ENCODE measurements around the gene DMAC1. TPM values are rescaled to one million over a fixed set of nuclear protein-coding genes. Genes with fewer than 3 reads are reported as not detected.

DMAC1 gene
- total RNA-seq, 2 experiments from 2014 or later, result 9.5 to 9.9 TPM

- ATAC-seq (ENCODE audit: poor library complexity) (no peak), DNase-seq (no peak)
- no peaks in the 10 kb centered on the region for H3K9me3 ChIP-seq (ENCODE audit: control insufficient read depth in 1 of 2, insufficient read depth in 1 of 2, low read length in 2 of 2)
- Mint-ChIP-seq H3K4me1 (ENCODE audit: low read depth) (no peaks in the 10 kb centered on the region), H3K27ac (no peak overlapping the region), H3K4me3 (no peak overlapping the region), H3K36me3 (ENCODE audit: low read depth) (no peaks in the 10 kb centered on the region), H3K27me3 (no peaks in the 10 kb centered on the region), H3K9me3 (no peaks in the 10 kb centered on the region)
- H3K4me1 ChIP-seq (ENCODE audit: insufficient read depth, low read length), result no peaks in the 10 kb centered on the region
- no peak overlapping the region for H3K4me3 ChIP-seq (ENCODE audit: low read length)
- intact Hi-C loops (cut with DNase I, micrococcal nuclease), result no loop called here
- POLR2A ChIA-PET, result no interaction called here
- no peaks in the 10 kb centered on the region for H3K36me3 ChIP-seq (ENCODE audit: insufficient read depth, low read length)
- no peak for TF ChIP-seq CTCF (IDR thresholded peaks at IDR 0.05)
- H3K27ac ChIP-seq (ENCODE audit: low read depth in 1 of 2, low read length in 2 of 2), result no peak overlapping the region
- H3K27me3 ChIP-seq (ENCODE audit: control insufficient read depth in 1 of 2, insufficient read depth in 2 of 2, low read length in 2 of 2), result no peaks in the 10 kb centered on the region
- CTCF ChIA-PET, result no interaction called here
Measured at GRCh38 chr9:7777771-7778170, 21.8 kb downstream of the DMAC1 start.

DNA sequence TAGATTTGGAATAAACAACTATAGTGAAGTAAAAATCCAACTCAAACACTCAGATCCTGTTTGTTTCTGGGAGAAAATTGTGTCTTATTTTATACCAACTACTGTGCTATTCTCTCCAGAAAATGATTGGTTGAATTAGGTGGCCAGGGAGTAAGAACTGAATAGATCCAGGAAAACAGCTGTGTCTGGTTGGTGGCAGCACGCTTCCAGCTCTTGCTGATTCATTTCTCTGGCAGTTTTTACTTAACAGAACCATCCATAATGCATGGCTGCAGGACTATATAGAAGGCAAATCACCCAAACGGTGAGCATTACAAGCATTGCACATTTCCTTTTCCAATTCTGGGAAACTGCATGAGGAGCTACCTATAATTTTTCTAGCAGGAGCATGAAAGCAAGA, 29.5 kb downstream of the DMAC1 start:
- no peaks in the 10 kb centered on the region for H3K4me1 ChIP-seq (ENCODE audit: insufficient read depth, low read length)
- no peak for DNase-seq
- no peak overlapping the region for H3K27ac ChIP-seq (ENCODE audit: low read depth in 1 of 2, low read length in 2 of 2)
- H3K27me3 ChIP-seq (ENCODE audit: control insufficient read depth in 1 of 2, insufficient read depth in 2 of 2, low read length in 2 of 2), result no peaks in the 10 kb centered on the region
- Mint-ChIP-seq H3K9me3 (peaks cover 4% of the 10 kb centered on the region), H3K27me3 (peaks cover 4% of the 10 kb centered on the region), H3K4me3 (no peak overlapping the region), H3K36me3 (ENCODE audit: low read depth) (no peaks in the 10 kb centered on the region), H3K27ac (no peak overlapping the region), H3K4me1 (ENCODE audit: low read depth) (no peaks in the 10 kb centered on the region)
- CTCF ChIA-PET, result interaction anchor here (0.9 kb wide), 1 partner anchor 17 kb away, joined by 3 read pairs; no protein-coding TSS in a partner anchor
- no peaks in the 10 kb centered on the region for H3K36me3 ChIP-seq (ENCODE audit: insufficient read depth, low read length)
- ATAC-seq (ENCODE audit: poor library complexity), result no peak
- POLR2A ChIA-PET, result no interaction called here
- H3K4me3 ChIP-seq (ENCODE audit: low read length), result no peak overlapping the region
- H3K9me3 ChIP-seq (ENCODE audit: control insufficient read depth in 1 of 2, insufficient read depth in 1 of 2, low read length in 2 of 2), result no peaks in the 10 kb centered on the region
- no peak for TF ChIP-seq CTCF (IDR thresholded peaks at IDR 0.05)
- intact Hi-C loops (cut with DNase I, micrococcal nuclease), result no loop called here

GRCh38 chr9:7762600-7762999, 37.0 kb downstream of the DMAC1 start:
- H3K27ac ChIP-seq (ENCODE audit: low read depth in 1 of 2, low read length in 2 of 2), result no peak overlapping the region
- no peak overlapping the region for H3K4me3 ChIP-seq (ENCODE audit: low read length)
- no peaks in the 10 kb centered on the region for H3K36me3 ChIP-seq (ENCODE audit: insufficient read depth, low read length)
- TF ChIP-seq CTCF (IDR thresholded peaks at IDR 0.05), result no peak
- POLR2A ChIA-PET, result no interaction called here
- Mint-ChIP-seq H3K27me3 (no peaks in the 10 kb centered on the region), H3K4me1 (ENCODE audit: low read depth) (peaks cover 2% of the 10 kb centered on the region), H3K27ac (no peak overlapping the region), H3K4me3 (no peak overlapping the region), H3K36me3 (ENCODE audit: low read depth) (no peaks in the 10 kb centered on the region), H3K9me3 (peaks cover 4% of the 10 kb centered on the region)
- ATAC-seq (ENCODE audit: poor library complexity), result no peak
- CTCF ChIA-PET, result no interaction called here
- DNase-seq, result no peak
- intact Hi-C loops (cut with DNase I, micrococcal nuclease), result no loop called here
- no peaks in the 10 kb centered on the region for H3K27me3 ChIP-seq (ENCODE audit: control insufficient read depth in 1 of 2, insufficient read depth in 2 of 2, low read length in 2 of 2)
- H3K9me3 ChIP-seq (ENCODE audit: control insufficient read depth in 1 of 2, insufficient read depth in 1 of 2, low read length in 2 of 2), result peaks cover 0 to 6% of the 10 kb centered on the region in 2 experiments
- H3K4me1 ChIP-seq (ENCODE audit: insufficient read depth, low read length), result no peaks in the 10 kb centered on the region

All from CD4-positive, alpha-beta T cell (primary cell).